ENCODE measurements around the gene RFLNA.

DNA sequence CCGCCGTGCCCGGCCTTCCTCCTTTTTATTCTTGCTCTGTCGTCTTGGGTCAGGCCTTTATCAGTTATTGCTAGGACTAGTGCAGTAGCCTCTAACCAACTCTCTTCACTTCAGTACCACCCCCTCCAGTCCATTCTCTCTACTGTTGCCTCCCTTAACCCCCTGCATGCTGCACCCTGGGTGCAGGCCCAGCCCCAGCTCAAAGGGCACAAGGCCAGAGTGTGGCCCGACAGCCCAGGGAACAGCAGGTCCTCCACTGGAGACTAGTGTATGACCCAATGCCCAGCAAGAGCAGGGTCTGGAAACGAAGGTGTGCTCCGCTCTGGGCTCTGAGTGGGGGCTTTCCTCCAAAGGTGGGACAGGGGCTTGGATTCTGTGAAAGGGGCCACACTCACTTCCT lies 30.0 kb upstream of the RFLNA start:
- TF ChIP-seq, protein P1, sequence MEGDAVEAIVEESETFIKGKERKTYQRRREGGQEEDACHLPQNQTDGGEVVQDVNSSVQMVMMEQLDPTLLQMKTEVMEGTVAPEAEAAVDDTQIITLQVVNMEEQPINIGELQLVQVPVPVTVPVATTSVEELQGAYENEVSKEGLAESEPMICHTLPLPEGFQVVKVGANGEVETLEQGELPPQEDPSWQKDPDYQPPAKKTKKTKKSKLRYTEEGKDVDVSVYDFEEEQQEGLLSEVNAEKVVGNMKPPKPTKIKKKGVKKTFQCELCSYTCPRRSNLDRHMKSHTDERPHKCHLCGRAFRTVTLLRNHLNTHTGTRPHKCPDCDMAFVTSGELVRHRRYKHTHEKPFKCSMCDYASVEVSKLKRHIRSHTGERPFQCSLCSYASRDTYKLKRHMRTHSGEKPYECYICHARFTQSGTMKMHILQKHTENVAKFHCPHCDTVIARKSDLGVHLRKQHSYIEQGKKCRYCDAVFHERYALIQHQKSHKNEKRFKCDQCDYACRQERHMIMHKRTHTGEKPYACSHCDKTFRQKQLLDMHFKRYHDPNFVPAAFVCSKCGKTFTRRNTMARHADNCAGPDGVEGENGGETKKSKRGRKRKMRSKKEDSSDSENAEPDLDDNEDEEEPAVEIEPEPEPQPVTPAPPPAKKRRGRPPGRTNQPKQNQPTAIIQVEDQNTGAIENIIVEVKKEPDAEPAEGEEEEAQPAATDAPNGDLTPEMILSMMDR (IDR thresholded peaks at IDR 0.05) = no peak
- TF ChIP-seq EP300 (IDR thresholded peaks at IDR 0.05) (no peak), POLR2AphosphoS5 (IDR thresholded peaks at IDR 0.05) (no peak), POLR2A (IDR thresholded peaks at IDR 0.05) (no peak)

Data from sigmoid colon (tissue), 4 donors.